ENCODE data around the gene MAP4K2. TPM values are rescaled to one million over a fixed set of nuclear protein-coding genes. Genes with fewer than 3 reads are reported as not detected.

The MAP4K2 gene
- total RNA-seq, 1 experiment from 2014 or later = 24.7 TPM

DNA sequence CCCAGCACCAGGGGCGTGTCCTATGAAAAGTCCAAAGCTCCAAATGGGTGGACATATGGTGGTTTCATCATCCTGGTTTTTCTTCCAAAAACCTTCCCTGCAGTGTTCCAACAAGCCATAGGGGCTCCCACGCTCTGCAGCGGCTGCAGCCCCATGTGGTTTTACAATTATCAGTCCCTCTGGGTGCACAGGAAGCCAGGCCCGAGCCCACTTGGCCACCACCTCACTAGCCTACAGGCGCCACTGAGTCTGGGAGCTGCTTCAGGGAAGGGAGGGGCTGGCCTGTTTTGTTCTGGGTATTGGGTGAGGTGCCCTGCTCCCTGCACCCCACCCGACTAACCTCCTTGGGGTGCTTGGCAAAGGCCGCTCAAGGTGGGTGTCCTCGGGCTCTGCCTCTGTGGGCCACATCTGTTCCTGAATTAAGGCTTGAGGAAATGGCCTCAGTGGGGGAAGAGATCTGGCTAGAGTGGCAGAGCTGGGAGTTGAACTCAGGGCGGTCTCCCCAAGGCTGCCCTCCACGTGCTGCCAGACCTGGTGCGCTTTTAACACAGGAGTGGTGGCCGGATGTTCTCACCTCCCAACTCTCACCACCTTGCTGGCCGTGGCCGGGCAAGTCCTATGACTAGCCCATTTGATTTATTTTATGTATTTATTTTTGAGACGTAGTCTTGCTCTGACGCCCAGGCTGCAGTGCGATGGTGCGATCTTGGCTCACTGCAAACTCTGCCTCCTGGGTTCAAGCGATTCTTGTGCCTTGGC, 46.8 kb upstream of the MAP4K2 start:
- Histone ChIP-seq H2AK5ac (ENCODE audit: insufficient read length, low read length) (no peak overlapping the region), H3K23me2 (ENCODE audit: insufficient read length, low read depth, low read length, poor library complexity, severe bottlenecking) (no peaks in the 10 kb centered on the region), H2BK15ac (ENCODE audit: low read depth, low read length) (no peak overlapping the region), H3T11ph (ENCODE audit: low read length) (no peak overlapping the region), H3K9ac (ENCODE audit: extremely low read depth, insufficient read length, low read length) (no peak overlapping the region), H3K18ac (ENCODE audit: insufficient read length, low read depth, low read length) (no peak overlapping the region), H4K91ac (ENCODE audit: insufficient read length, low read depth, low read length) (no peak overlapping the region), H3K4me2 (ENCODE audit: insufficient read depth, insufficient read length, low read length) (no peak overlapping the region), H2BK12ac (ENCODE audit: insufficient read length, low read depth, low read length) (no peak overlapping the region), H3K4ac (ENCODE audit: low read depth, low read length) (no peak overlapping the region), H2BK20ac (ENCODE audit: low read depth, low read length, poor library complexity, severe bottlenecking) (no peak overlapping the region), H3K23ac (ENCODE audit: insufficient read length, low read depth, low read length) (no peak overlapping the region), H2BK120ac (ENCODE audit: low read depth, low read length, poor library complexity, severe bottlenecking) (no peak overlapping the region), H4K20me1 (ENCODE audit: control insufficient read depth, insufficient read depth, insufficient read length) (no peaks in the 10 kb centered on the region), H3K27ac (ENCODE audit: insufficient read length, low read depth, low read length) (no peak overlapping the region), H3K79me2 (ENCODE audit: insufficient read depth, low read length) (no peaks in the 10 kb centered on the region), H3K9me3 (ENCODE audit: control insufficient read depth, low read depth, low read length) (no peaks in the 10 kb centered on the region), H4K5ac (ENCODE audit: insufficient read length, low read depth, low read length) (no peak overlapping the region), H3K56ac (ENCODE audit: insufficient read length, low read depth, low read length) (no peak overlapping the region), H3K27me3 (ENCODE audit: insufficient read depth, low read length) (no peaks in the 10 kb centered on the region), H3K4me1 (ENCODE audit: insufficient read depth, low read length) (no peaks in the 10 kb centered on the region), H3K79me1 (ENCODE audit: insufficient read depth, low read depth, low read length, poor library complexity, severe bottlenecking) (no peaks in the 10 kb centered on the region), H2BK5ac (ENCODE audit: insufficient read length, low read length) (no peak overlapping the region), H4K8ac (replicated peaks; ENCODE audit: insufficient read length, low read depth, low read length) (no peak overlapping the region), H2AFZ (ENCODE audit: low read length) (no peak overlapping the region), H3K14ac (ENCODE audit: insufficient read depth, low read length) (no peak overlapping the region; the same call in 1 of the 2 replicates)
- Mint-ChIP-seq H3K4me1 (peaks cover 19 to 24% of the 10 kb centered on the region in 2 experiments), H3K27me3 (ENCODE audit: low read depth) (no peaks in the 10 kb centered on the region), H3K36me3 (ENCODE audit: insufficient read depth in 1 of 3, low read depth in 3 of 3) (peaks cover 2 to 6% (median 5%) of the 10 kb centered on the region in 3 experiments; a peak in 5 of 7 replicates), H3K4me3 (no peak overlapping the region), H3K27ac (no peak overlapping the region), H3K9me3 (no peaks in the 10 kb centered on the region; a peak in 1 of 5 replicates)
- TF ChIP-seq CTCF (conservative IDR thresholded peaks at IDR 0.05) = no peak
- DNase-seq = no peak
- no CpG with 5 or more reads among the region's 19 CpGs for WGBS (ENCODE audit: extremely low coverage, insufficient read length, low lambda C conversion rate)

Data from H9 (cell line).